GM19099 (cell line): ENCODE measurements around the gene TBC1D32.

ENCODE experiments used
- POLR2A ChIP-seq: IDR thresholded peaks from 3 replicates; pipeline ENCODE4 v1.6.1; 2011; ENCODE audit warnings: low read depth; ENCODE audit not compliant: insufficient read length; ENCODE audit errors: extremely low read depth

TBC1D32 gene

GRCh38 chr6:121090492-121090891 is 243.8 kb downstream of the TBC1D32 start:
- no peak for TF ChIP-seq POLR2A

- no peak for TF ChIP-seq POLR2A
Observed at GRCh38 chr6:121086876-121087275, 247.4 kb downstream of the TBC1D32 start.

GRCh38 chr6:121076119-121076518 is 258.2 kb downstream of the TBC1D32 start:
- TF ChIP-seq POLR2A, result no peak

GRCh38 chr6:121067381-121067780 is 266.9 kb downstream of the TBC1D32 start:
- no peak for TF ChIP-seq POLR2A

- no peak for TF ChIP-seq POLR2A
Observed at GRCh38 chr6:121064345-121064744, 269.9 kb downstream of the TBC1D32 start.

GRCh38 chr6:121055572-121056163 is 278.6 kb downstream of the TBC1D32 start:
- TF ChIP-seq POLR2A, result no peak

- no peak for TF ChIP-seq POLR2A
Observed at GRCh38 chr6:121042766-121043165, 291.5 kb downstream of the TBC1D32 start.

GRCh38 chr6:121040831-121041230 is 293.4 kb downstream of the TBC1D32 start:
- TF ChIP-seq POLR2A, result no peak

- TF ChIP-seq POLR2A, result no peak
Observed at GRCh38 chr6:121033091-121033490, 301.2 kb downstream of the TBC1D32 start.

- no peak for TF ChIP-seq POLR2A
Observed at GRCh38 chr6:121032268-121033006, 301.8 kb downstream of the TBC1D32 start.
